HEK293T (cell line): ENCODE measurements around the gene SLC25A13.

Experiments
- CTCF ChIA-PET: fragments of 350-600 bp; formaldehyde crosslinking; extraction: SDS; loops from one replicate; lab custom pipeline; 2021; ENCODE audit warnings: antibody characterized with exemption, inconsistent platforms; lab: Yijun Ruan, JAX
- POLR2A ChIA-PET: fragments of 350-600 bp; formaldehyde crosslinking; extraction: SDS; loops from one replicate; lab custom pipeline; 2020; ENCODE audit warnings: antibody characterized with exemption, inconsistent platforms; lab: Yijun Ruan, JAX
- DNase-seq: peaks from one replicate; pipeline ENCODE4 v3.0.0; 2012; ENCODE audit warnings: mixed read lengths; ENCODE audit errors: extremely low spot score
- ARNT ChIP-seq: fragments of 450-650 bp; IDR thresholded peaks from 2 replicates; pipeline ENCODE4 v1.6.1; 2017; ENCODE audit warnings: mild to moderate bottlenecking
- BHLHE40 ChIP-seq: fragments of 450-650 bp; IDR thresholded peaks from 2 replicates; pipeline ENCODE4 v1.6.1; 2016; ENCODE audit warnings: mild to moderate bottlenecking, moderate library complexity, borderline replicate concordance
- CTBP1 ChIP-seq: fragments of 450-650 bp; IDR thresholded peaks from 2 replicates; pipeline ENCODE4 v1.6.1; 2016; ENCODE audit warnings: borderline replicate concordance
- ELF4 ChIP-seq: fragments of 450-650 bp; IDR thresholded peaks from 2 replicates; pipeline ENCODE4 v1.6.1; 2017; ENCODE audit warnings: antibody characterized with exemption
- FOXA1 ChIP-seq: fragments of 450-650 bp; IDR thresholded peaks from 2 replicates; pipeline ENCODE4 v1.6.1; 2016; ENCODE audit warnings: mild to moderate bottlenecking
- FOXK2 ChIP-seq: fragments of 450-650 bp; IDR thresholded peaks from 2 replicates; pipeline ENCODE4 v1.6.1; 2016; ENCODE audit warnings: mild to moderate bottlenecking
- FOXM1 ChIP-seq: fragments of 450-650 bp; IDR thresholded peaks from 2 replicates; pipeline ENCODE4 v1.6.1; 2017; ENCODE audit warnings: mild to moderate bottlenecking, borderline replicate concordance
- HDGF ChIP-seq: fragments of 450-650 bp; IDR thresholded peaks from 2 replicates; pipeline ENCODE4 v1.6.1; 2017; ENCODE audit warnings: antibody characterized with exemption, borderline replicate concordance
- L3MBTL2 ChIP-seq: fragments of 450-650 bp; conservative IDR thresholded peaks from 2 replicates; pipeline ENCODE4 v1.6.1; 2016; ENCODE audit warnings: mild to moderate bottlenecking
- LEF1 ChIP-seq: fragments of 450-650 bp; IDR thresholded peaks from 2 replicates; pipeline ENCODE4 v1.6.1; 2017; ENCODE audit warnings: mild to moderate bottlenecking, borderline replicate concordance
- NFRKB ChIP-seq: fragments of 450-650 bp; IDR thresholded peaks from 2 replicates; pipeline ENCODE4 v1.6.1; 2016; ENCODE audit warnings: mild to moderate bottlenecking, moderate library complexity
- PKNOX1 ChIP-seq: fragments of 450-650 bp; IDR thresholded peaks from 2 replicates; pipeline ENCODE4 v1.6.1; 2016
- SP1 ChIP-seq: fragments of 450-650 bp; IDR thresholded peaks from 2 replicates; pipeline ENCODE4 v1.6.1; 2017
- SUZ12 ChIP-seq: fragments of 450-650 bp; IDR thresholded peaks from 2 replicates; pipeline ENCODE4 v1.6.1; 2016; ENCODE audit warnings: mild to moderate bottlenecking
- TARDBP ChIP-seq: fragments of 450-650 bp; IDR thresholded peaks from 2 replicates; pipeline ENCODE4 v1.6.1; 2016
- ZNF384 ChIP-seq: fragments of 450-650 bp; IDR thresholded peaks from 2 replicates; pipeline ENCODE4 v1.6.1; 2016

The SLC25A13 gene

GRCh38 chr7:96136600-96137239 is 185.2 kb downstream of the SLC25A13 start:
- ChIA-PET POLR2A (no interaction called here), CTCF (no interaction called here)
- DNase-seq: no peak
- TF ChIP-seq BHLHE40 (no peak), FOXM1 (no peak), NFRKB (no peak), ZNF384 (no peak), SUZ12 (no peak), ELF4 (no peak), L3MBTL2 (no peak), LEF1 (no peak), PKNOX1 (no peak), CTBP1 (no peak), HDGF (no peak), SP1 (no peak), FOXA1 (no peak), ARNT (no peak), FOXK2 (no peak), TARDBP (no peak)

GRCh38 chr7:96135241-96135640 is 186.7 kb downstream of the SLC25A13 start:
- ChIA-PET CTCF (no interaction called here), POLR2A (no interaction called here)
- TF ChIP-seq CTBP1: no peak
- no peak for TF ChIP-seq ARNT
- no peak for TF ChIP-seq ZNF384
- no peak for TF ChIP-seq FOXM1
- TF ChIP-seq SP1: no peak
- TF ChIP-seq NFRKB: no peak
- no peak for TF ChIP-seq LEF1
- TF ChIP-seq PKNOX1: no peak
- no peak for DNase-seq

- TF ChIP-seq FOXM1: no peak
- no peak for TF ChIP-seq L3MBTL2
- no peak for TF ChIP-seq FOXK2
- no peak for TF ChIP-seq LEF1
- no peak for TF ChIP-seq CTBP1
- no peak for TF ChIP-seq ARNT
- no peak for TF ChIP-seq PKNOX1
- TF ChIP-seq ZNF384: no peak
- TF ChIP-seq FOXA1: no peak
- TF ChIP-seq ELF4: no peak
- no peak for TF ChIP-seq NFRKB
- no peak for TF ChIP-seq SUZ12
- no peak for TF ChIP-seq SP1
- TF ChIP-seq HDGF: no peak
- no peak for TF ChIP-seq TARDBP
- TF ChIP-seq BHLHE40: no peak
- CTCF ChIA-PET: no interaction called here
- DNase-seq: no peak
- POLR2A ChIA-PET: no interaction called here
Measured at GRCh38 chr7:96131525-96131924, 190.4 kb downstream of the SLC25A13 start.

- no peak for TF ChIP-seq PKNOX1
- TF ChIP-seq L3MBTL2: no peak
- TF ChIP-seq FOXA1: no peak
- TF ChIP-seq SP1: no peak
- TF ChIP-seq BHLHE40: no peak
- TF ChIP-seq TARDBP: no peak
- TF ChIP-seq LEF1: no peak
- no peak for TF ChIP-seq SUZ12
- ChIA-PET POLR2A (no interaction called here), CTCF (no interaction called here)
- no peak for DNase-seq
Measured at GRCh38 chr7:96127746-96128145, 194.2 kb downstream of the SLC25A13 start.

GRCh38 chr7:96126382-96126781 is 195.5 kb downstream of the SLC25A13 start:
- no peak for DNase-seq
- CTCF ChIA-PET: no interaction called here
- TF ChIP-seq LEF1 (no peak), SP1 (no peak), L3MBTL2 (no peak), ARNT (no peak), FOXM1 (no peak), PKNOX1 (no peak), FOXK2 (no peak), ELF4 (no peak), ZNF384 (no peak), CTBP1 (no peak), HDGF (no peak), BHLHE40 (no peak), NFRKB (no peak), FOXA1 (no peak), TARDBP (no peak), SUZ12 (no peak)
- POLR2A ChIA-PET: no interaction called here
